PC-3 (cell line): Measurements from ENCODE around the gene TSC22D3. TPM values are rescaled to one million over a fixed set of nuclear protein-coding genes. Genes with fewer than 3 reads are reported as not detected.

Experiments
- ATAC-seq: fragments of 200-7000 bp; cut with Tn5 transposase; 2 replicates; pipeline ENCODE4 v1.9.1; 2020; ENCODE audit warnings: mild to moderate bottlenecking, moderate library complexity
- BruUV-seq: library from RNA; stranded (reverse); fragments of 400-500 nt; replicated peaks from 2 replicates; lab custom pipeline; 2021; lab: Mats Ljungman, UMichigan
- CTCF ChIA-PET: fragments of 300-600 bp; sonication (Branson Sonifier 250); formaldehyde crosslinking; loops from one replicate; lab custom pipeline; 2022; ENCODE audit warnings: antibody characterized with exemption; lab: Charles Lee
- POLR2A ChIA-PET: fragments of 300-600 bp; sonication (Branson Sonifier 250); formaldehyde crosslinking; loops from one replicate; lab custom pipeline; 2022; ENCODE audit warnings: antibody characterized with exemption; ENCODE audit not compliant: unreplicated experiment; lab: Charles Lee
- DNase-seq: peaks from one replicate; pipeline ENCODE4 v3.0.0-alpha.2; 2015
- H2AFZ ChIP-seq: fragments of 300-600 bp; sonication (generic); 2 replicates; pipeline ENCODE4 v1.6.0; 2016; ENCODE audit warnings: antibody characterized with exemption, low read length
- H3F3A ChIP-seq: fragments of 300-600 bp; sonication (generic); one replicate; pipeline ENCODE4 v1.6.0; 2017; ENCODE audit warnings: antibody characterized with exemption, low read length, control low read depth, mild to moderate bottlenecking; ENCODE audit not compliant: unreplicated experiment
- H3K27ac ChIP-seq: fragments of 300-600 bp; sonication (generic); 2 replicates; pipeline ENCODE4 v1.5.1; 2016; ENCODE audit warnings: mild to moderate bottlenecking, low read length
- H3K27me3 ChIP-seq: fragments of 300-600 bp; sonication (generic); 2 replicates; pipeline ENCODE4 v1.6.1; 2016; ENCODE audit warnings: low read length, mixed read lengths
- H3K36me3 ChIP-seq: fragments of 300-600 bp; sonication (generic); 2 replicates; pipeline ENCODE4 v1.6.1; 2016; ENCODE audit warnings: low read depth, mixed run types, low read length, mixed read lengths
- H3K4me1 ChIP-seq: fragments of 300-600 bp; sonication (generic); 2 replicates; pipeline ENCODE4 v1.5.1; 2016; ENCODE audit warnings: low read length; ENCODE audit not compliant: insufficient read depth
- H3K4me2 ChIP-seq: fragments of 300-600 bp; sonication (generic); 2 replicates; pipeline ENCODE4 v1.6.0; 2016; ENCODE audit warnings: low read length
- H3K4me3 ChIP-seq: fragments of 300-600 bp; sonication (generic); 2 replicates; pipeline ENCODE4 v1.5.1; 2016; ENCODE audit warnings: mild to moderate bottlenecking, low read length, mixed read lengths
- H3K79me2 ChIP-seq: fragments of 300-600 bp; sonication (generic); 2 replicates; pipeline ENCODE4 v1.6.1; 2017; ENCODE audit warnings: low read length, mixed read lengths
- H3K9ac ChIP-seq: fragments of 300-600 bp; sonication (generic); 2 replicates; pipeline ENCODE4 v1.6.0; 2016; ENCODE audit warnings: mild to moderate bottlenecking, low read length
- H3K9me2 ChIP-seq: fragments of 300-600 bp; sonication (generic); replicated peaks from 2 replicates; pipeline ENCODE4 v1.6.1; 2016; ENCODE audit warnings: mixed run types, low read length, mixed read lengths
- H3K9me3 ChIP-seq: fragments of 300-600 bp; sonication (generic); 2 replicates; pipeline ENCODE4 v1.6.1; 2016; ENCODE audit warnings: low read length, mixed read lengths
- H4K20me1 ChIP-seq: fragments of 300-600 bp; sonication (generic); 2 replicates; pipeline ENCODE4 v1.6.1; 2016; ENCODE audit warnings: low read length, mixed read lengths
- EZH2 ChIP-seq: fragments of 300-600 bp; sonication (generic); IDR thresholded peaks from one replicate; pipeline ENCODE4 v1.6.1; 2017; ENCODE audit warnings: antibody characterized with exemption, mild to moderate bottlenecking, low read length; ENCODE audit not compliant: unreplicated experiment
- EZH2phosphoT487 ChIP-seq: fragments of 300-600 bp; sonication (generic); IDR thresholded peaks from 2 replicates; pipeline ENCODE4 v1.6.1; 2018; ENCODE audit warnings: mild to moderate bottlenecking, antibody characterized with exemption, low read length, borderline replicate concordance
- intact Hi-C: fragments of 100-400 bp; cut with micrococcal nuclease; formaldehyde crosslinking; loops from 2 replicates; pipeline ENCODE4 v1.9.0; 2023
- total RNA-seq: library from RNA; depleted of rRNA; stranded (reverse); fragments of >200 nt; gene quantifications from 2 replicates; pipeline ENCODE4 v1.2.3, GENCODE V29; 2014
- TF ChIP-seq, protein P1 (sequence below): fragments of 300-600 bp; sonication (generic); conservative IDR thresholded peaks from 2 replicates; pipeline ENCODE4 v1.5.1; 2017; ENCODE audit warnings: antibody characterized with exemption, low read depth, mild to moderate bottlenecking, low read length

TSC22D3 gene
- total RNA-seq, 1 experiment from 2014 or later = 17.8 TPM

- DNase-seq = peak; percentile 90
- no TSS peak for BruUV-seq
- no peaks in the 10 kb centered on the region for H3F3A ChIP-seq
- TF ChIP-seq, protein P1, sequence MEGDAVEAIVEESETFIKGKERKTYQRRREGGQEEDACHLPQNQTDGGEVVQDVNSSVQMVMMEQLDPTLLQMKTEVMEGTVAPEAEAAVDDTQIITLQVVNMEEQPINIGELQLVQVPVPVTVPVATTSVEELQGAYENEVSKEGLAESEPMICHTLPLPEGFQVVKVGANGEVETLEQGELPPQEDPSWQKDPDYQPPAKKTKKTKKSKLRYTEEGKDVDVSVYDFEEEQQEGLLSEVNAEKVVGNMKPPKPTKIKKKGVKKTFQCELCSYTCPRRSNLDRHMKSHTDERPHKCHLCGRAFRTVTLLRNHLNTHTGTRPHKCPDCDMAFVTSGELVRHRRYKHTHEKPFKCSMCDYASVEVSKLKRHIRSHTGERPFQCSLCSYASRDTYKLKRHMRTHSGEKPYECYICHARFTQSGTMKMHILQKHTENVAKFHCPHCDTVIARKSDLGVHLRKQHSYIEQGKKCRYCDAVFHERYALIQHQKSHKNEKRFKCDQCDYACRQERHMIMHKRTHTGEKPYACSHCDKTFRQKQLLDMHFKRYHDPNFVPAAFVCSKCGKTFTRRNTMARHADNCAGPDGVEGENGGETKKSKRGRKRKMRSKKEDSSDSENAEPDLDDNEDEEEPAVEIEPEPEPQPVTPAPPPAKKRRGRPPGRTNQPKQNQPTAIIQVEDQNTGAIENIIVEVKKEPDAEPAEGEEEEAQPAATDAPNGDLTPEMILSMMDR = no peak
- TF ChIP-seq EZH2phosphoT487 (no peak), EZH2 (no peak)
- ChIA-PET POLR2A (no interaction called here), CTCF (interaction anchor here (0.7 kb wide), 1 partner anchor 9 kb away, joined by 3 read pairs; no protein-coding TSS in a partner anchor)
- no peaks in the 10 kb centered on the region for H3K36me3 ChIP-seq
- peak; percentile 84 for ATAC-seq
- intact Hi-C loops = loop anchor here (1.0 kb wide), 1 partner anchor 34 kb away; no protein-coding TSS in a partner anchor
- H2AFZ ChIP-seq = peak overlapping the region; percentile 18; the same call in 1 of the 2 replicates
- no peaks in the 10 kb centered on the region for H3K9me3 ChIP-seq
- H3K9ac ChIP-seq = peak overlapping the region; percentile 47
- H3K79me2 ChIP-seq = no peaks in the 10 kb centered on the region
- H3K9me2 ChIP-seq = no peaks in the 10 kb centered on the region
- H3K4me1 ChIP-seq = peaks cover 19% of the 10 kb centered on the region
- no peaks in the 10 kb centered on the region for H3K27me3 ChIP-seq
- H3K4me3 ChIP-seq = no peak overlapping the region; the same call in 1 of the 2 replicates
- peak overlapping the region; percentile 84 for H3K27ac ChIP-seq
- no peaks in the 10 kb centered on the region for H4K20me1 ChIP-seq
- peak overlapping the region; percentile 70 for H3K4me2 ChIP-seq
Measured at GRCh38 chrX:107710617-107711391, 64.8 kb downstream of the TSC22D3 start.

DNA sequence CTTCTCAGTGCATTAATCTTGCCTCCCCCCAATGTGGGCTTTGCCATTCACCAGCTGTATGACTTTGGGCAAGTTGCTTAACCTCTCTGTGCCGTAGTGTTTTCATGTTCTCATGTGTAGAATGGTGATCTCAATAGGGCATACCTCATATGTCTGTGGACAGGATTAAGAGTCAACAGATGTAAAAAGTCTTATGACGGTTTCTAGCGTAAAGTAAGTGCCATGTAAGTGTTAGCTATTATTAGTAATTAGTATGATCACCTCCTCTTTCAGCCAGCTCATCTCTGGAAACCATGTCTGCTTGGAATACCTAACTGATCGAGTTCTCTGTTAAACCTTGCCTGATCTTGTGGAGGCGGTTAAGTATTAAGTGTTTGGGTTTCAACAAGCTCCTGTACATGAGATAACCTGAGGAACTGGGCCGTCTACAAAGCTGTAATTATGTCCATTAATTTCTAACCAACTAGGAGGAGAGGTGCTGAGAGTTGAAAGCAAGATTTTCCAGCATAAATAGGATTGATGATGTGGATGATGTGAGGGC, 66.3 kb downstream of the TSC22D3 start:
- Histone ChIP-seq H3K27me3 (no peaks in the 10 kb centered on the region), H2AFZ (no peak overlapping the region), H3K9me3 (no peaks in the 10 kb centered on the region), H3K36me3 (no peaks in the 10 kb centered on the region), H3K9me2 (no peaks in the 10 kb centered on the region), H3K9ac (no peak overlapping the region), H3K27ac (no peak overlapping the region), H4K20me1 (no peaks in the 10 kb centered on the region), H3F3A (no peaks in the 10 kb centered on the region), H3K4me2 (no peak overlapping the region), H3K4me1 (peaks cover 13% of the 10 kb centered on the region), H3K79me2 (no peaks in the 10 kb centered on the region), H3K4me3 (no peak overlapping the region)
- DNase-seq (no peak), ATAC-seq (no peak)
- BruUV-seq = no TSS peak
- ChIA-PET CTCF (interaction anchor here (0.6 kb wide), 1 partner anchor 8 kb away, joined by 3 read pairs; no protein-coding TSS in a partner anchor), POLR2A (no interaction called here)
- TF ChIP-seq, protein P1 = no peak
- TF ChIP-seq EZH2 = no peak
- TF ChIP-seq EZH2phosphoT487 = no peak
- intact Hi-C loops = no loop called here

DNA sequence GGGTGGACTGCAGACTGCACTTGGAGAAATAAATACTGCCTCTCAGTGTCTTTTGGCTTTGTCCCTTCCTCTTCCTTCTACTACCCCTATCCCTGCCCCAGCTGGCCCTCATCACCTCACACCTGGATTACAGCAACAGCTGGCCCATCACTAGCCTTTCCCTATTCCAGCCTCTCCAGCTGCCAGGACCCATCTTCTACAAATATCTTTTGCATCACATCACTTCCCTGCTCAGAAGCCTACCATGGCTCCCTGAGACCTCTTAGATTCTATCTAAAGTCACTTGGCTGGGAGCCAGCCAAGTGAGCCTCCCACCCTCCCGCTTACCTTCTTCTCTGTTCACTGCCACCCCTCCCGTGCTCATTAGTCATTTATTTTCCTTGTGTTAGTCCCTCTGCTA, 66.8 kb downstream of the TSC22D3 start:
- Histone ChIP-seq H3K4me2 (no peak overlapping the region), H3K4me1 (peaks cover 13% of the 10 kb centered on the region), H3K27ac (no peak overlapping the region), H4K20me1 (no peaks in the 10 kb centered on the region), H3K36me3 (no peaks in the 10 kb centered on the region), H2AFZ (no peak overlapping the region), H3K9me3 (no peaks in the 10 kb centered on the region), H3K9ac (no peak overlapping the region), H3K79me2 (no peaks in the 10 kb centered on the region), H3K4me3 (no peak overlapping the region), H3K9me2 (no peaks in the 10 kb centered on the region), H3K27me3 (no peaks in the 10 kb centered on the region), H3F3A (no peaks in the 10 kb centered on the region)
- DNase-seq (no peak), ATAC-seq (no peak)
- no TSS peak for BruUV-seq
- POLR2A ChIA-PET = no interaction called here
- CTCF ChIA-PET = interaction anchor here (0.6 kb wide), 1 partner anchor 9 kb away, joined by 3 read pairs; no protein-coding TSS in a partner anchor
- TF ChIP-seq EZH2 (no peak), EZH2phosphoT487 (no peak)
- TF ChIP-seq, protein P1 = no peak
- intact Hi-C loops = no loop called here
